Endothelial cell (in vitro differentiated cells): Measurements from ENCODE around the gene RSAD2. TPM values are rescaled to one million over a fixed set of nuclear protein-coding genes. Genes with fewer than 3 reads are reported as not detected.
"Not testable (repeated sequence)": the region's sequence is repeated elsewhere in the genome, so short reads cannot be mapped to it uniquely, and the experiment has no call there.

Experiments
- DNase-seq: peaks from one replicate; pipeline ENCODE4 v3.0.0; 2021; ENCODE audit warnings: low spot score
- H3K27ac Mint-ChIP-seq: one replicate; pipeline ENCODE4 v1.8.0; 2021; ENCODE audit warnings: mixed read lengths, inconsistent platforms; ENCODE audit not compliant: unreplicated experiment
- H3K27me3 Mint-ChIP-seq: one replicate; pipeline ENCODE4 v1.8.0; 2021; ENCODE audit warnings: mild to moderate bottlenecking, moderate library complexity, mixed read lengths, inconsistent platforms; ENCODE audit not compliant: unreplicated experiment
- H3K36me3 Mint-ChIP-seq: one replicate; pipeline ENCODE4 v1.8.0; 2021; ENCODE audit warnings: mild to moderate bottlenecking, low read depth, mixed read lengths, inconsistent platforms; ENCODE audit not compliant: unreplicated experiment
- H3K4me1 Mint-ChIP-seq: one replicate; pipeline ENCODE4 v1.8.0; 2021; ENCODE audit warnings: mild to moderate bottlenecking, mixed read lengths, inconsistent platforms; ENCODE audit not compliant: unreplicated experiment
- H3K4me3 Mint-ChIP-seq: one replicate; pipeline ENCODE4 v1.8.0; 2021; ENCODE audit warnings: mild to moderate bottlenecking, mixed read lengths, inconsistent platforms; ENCODE audit not compliant: unreplicated experiment
- H3K9me3 Mint-ChIP-seq: one replicate; pipeline ENCODE4 v1.8.0; 2021; ENCODE audit warnings: mixed read lengths, inconsistent platforms; ENCODE audit not compliant: unreplicated experiment
- CTCF ChIP-seq: fragments of 200-600 bp; sonication (generic); IDR thresholded peaks from one replicate; pipeline ENCODE4 v1.5.0; 2021; ENCODE audit warnings: antibody characterized with exemption; ENCODE audit not compliant: unreplicated experiment
- total RNA-seq: library from RNA; stranded (reverse); fragmentation: NEBNext Ultra II Directional; extraction: Animal tissue kit (Norgen Biotek cat#: 25700); gene quantifications from one replicate; pipeline ENCODE4 v1.2.1, GENCODE V29; 2021; ENCODE audit not compliant: unreplicated experiment

RSAD2 gene
- total RNA-seq, 1 donor from 2014 or later = 0.28 TPM

GRCh38 chr2:6934345-6934744 is 56.8 kb downstream of the RSAD2 start:
- TF ChIP-seq CTCF = no peak
- peaks cover 1% of the 10 kb centered on the region for H3K27me3 Mint-ChIP-seq
- no peak overlapping the region for H3K27ac Mint-ChIP-seq
- H3K9me3 Mint-ChIP-seq = no peaks in the 10 kb centered on the region
- peaks cover 6% of the 10 kb centered on the region for H3K36me3 Mint-ChIP-seq
- H3K4me1 Mint-ChIP-seq = peaks cover 6% of the 10 kb centered on the region
- H3K4me3 Mint-ChIP-seq = no peak overlapping the region
- DNase-seq = no peak

DNA sequence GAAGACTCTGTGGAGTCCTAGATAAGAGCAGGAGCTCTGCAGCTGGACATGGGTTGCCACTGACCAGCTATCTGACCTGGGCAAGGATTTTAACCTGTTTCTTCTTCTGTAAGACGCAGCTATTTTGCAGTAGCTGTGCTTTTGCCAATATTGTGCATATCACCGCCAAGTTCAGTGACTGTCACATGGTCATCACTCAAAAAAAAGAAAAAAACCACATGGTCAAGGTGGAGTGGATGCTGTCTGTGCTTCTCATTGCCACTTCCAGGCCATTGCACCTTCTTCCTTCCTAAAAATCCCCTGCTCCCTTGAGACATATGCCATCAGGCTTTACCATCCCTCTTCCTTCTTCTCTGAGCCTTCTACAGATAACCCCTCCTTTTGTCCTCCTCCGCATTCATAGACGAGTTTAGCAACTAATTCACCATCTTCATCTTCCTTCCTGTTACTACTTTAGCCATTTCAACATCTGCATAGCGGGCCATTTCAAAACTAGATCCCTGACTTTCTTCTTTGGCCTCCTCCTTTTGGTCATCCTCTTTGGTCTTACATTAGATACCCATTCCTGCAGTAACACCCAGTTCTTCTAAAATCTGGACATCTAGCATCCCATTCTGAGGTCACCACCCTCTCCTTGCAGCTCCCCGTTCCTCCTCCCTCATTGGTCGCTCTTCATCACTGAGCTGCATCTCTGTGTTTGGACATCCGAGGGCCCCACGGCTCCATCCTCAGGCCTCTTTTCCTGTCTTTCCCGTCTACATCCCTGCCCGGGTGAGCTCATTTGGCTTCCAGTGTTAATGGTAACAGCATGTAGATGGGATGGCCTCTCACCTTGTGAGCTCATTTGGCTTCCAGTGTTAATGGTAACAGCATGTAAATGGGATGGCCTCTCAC is 57.4 kb downstream of the RSAD2 start:
- Mint-ChIP-seq H3K27me3 (peaks cover 1% of the 10 kb centered on the region), H3K36me3 (peaks cover 6% of the 10 kb centered on the region), H3K4me3 (no peak overlapping the region), H3K9me3 (no peaks in the 10 kb centered on the region), H3K27ac (no peak overlapping the region), H3K4me1 (peaks cover 6% of the 10 kb centered on the region)
- TF ChIP-seq CTCF = no peak
- DNase-seq = no peak

DNA sequence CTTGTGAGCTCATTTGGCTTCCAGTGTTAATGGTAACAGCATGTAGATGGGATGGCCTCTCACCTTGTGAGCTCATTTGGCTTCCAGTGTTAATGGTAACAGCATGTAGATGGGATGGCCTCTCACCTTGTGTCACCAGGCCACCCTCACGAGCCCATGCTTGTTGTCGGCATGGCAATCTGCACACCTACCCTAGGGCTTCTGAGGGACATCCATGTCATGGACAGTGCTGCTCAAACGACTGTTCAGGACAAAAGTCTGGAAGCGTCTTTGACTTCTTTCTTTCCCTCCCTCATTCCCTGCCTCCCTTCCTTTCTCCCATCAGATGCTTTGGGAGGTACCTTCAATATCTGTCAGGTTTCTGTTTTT is 58.1 kb downstream of the RSAD2 start:
- DNase-seq, H3K9me3 Mint-ChIP-seq, H3K27me3 Mint-ChIP-seq, H3K4me1 Mint-ChIP-seq, H3K36me3 Mint-ChIP-seq, H3K4me3 Mint-ChIP-seq, H3K27ac Mint-ChIP-seq: not testable (repeated sequence)

- TF ChIP-seq CTCF = no peak
- H3K4me1 Mint-ChIP-seq = peaks cover 15% of the 10 kb centered on the region
- H3K4me3 Mint-ChIP-seq = no peak overlapping the region
- DNase-seq = no peak
- H3K9me3 Mint-ChIP-seq = no peaks in the 10 kb centered on the region
- no peak overlapping the region for H3K27ac Mint-ChIP-seq
- peaks cover 1% of the 10 kb centered on the region for H3K27me3 Mint-ChIP-seq
- H3K36me3 Mint-ChIP-seq = peaks cover 16% of the 10 kb centered on the region
Measured at GRCh38 chr2:6937157-6937556, 59.6 kb downstream of the RSAD2 start.

DNA sequence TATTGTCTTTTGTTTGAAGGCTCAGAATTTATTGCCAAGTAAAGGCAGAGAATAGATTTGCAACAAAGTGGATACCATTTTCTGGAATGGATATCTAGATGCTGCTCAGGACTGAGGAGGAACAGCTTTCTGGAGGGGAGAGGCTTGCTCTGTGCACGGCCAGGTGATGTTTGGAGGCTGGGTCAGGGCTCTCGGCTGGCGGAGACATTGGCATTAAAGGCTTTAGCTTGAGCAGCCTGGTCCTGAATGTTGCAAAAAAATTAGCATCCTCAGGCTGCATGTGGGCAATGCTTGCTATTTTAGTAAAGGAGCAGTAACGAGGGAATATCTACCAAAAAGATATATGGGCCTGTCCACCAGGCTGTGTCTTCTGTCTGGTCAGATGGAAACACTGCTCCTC is 60.0 kb downstream of the RSAD2 start:
- TF ChIP-seq CTCF = no peak
- peaks cover 1% of the 10 kb centered on the region for H3K27me3 Mint-ChIP-seq
- no peak overlapping the region for H3K27ac Mint-ChIP-seq
- no peaks in the 10 kb centered on the region for H3K9me3 Mint-ChIP-seq
- H3K4me1 Mint-ChIP-seq = peaks cover 15% of the 10 kb centered on the region
- H3K4me3 Mint-ChIP-seq = no peak overlapping the region
- peaks cover 20% of the 10 kb centered on the region for H3K36me3 Mint-ChIP-seq
- no peak for DNase-seq
